PC-9 (cell line): ENCODE results near the gene CIZ1.

Experiments
- EZH2 ChIP-seq: fragments of 200-600 bp; sonication (generic); IDR thresholded peaks from 2 replicates; pipeline ENCODE4 v1.8.0; 2017; ENCODE audit warnings: antibody characterized with exemption, low read depth
- TF ChIP-seq, protein P1 (sequence below): fragments of 200-600 bp; sonication (generic); conservative IDR thresholded peaks from 2 replicates; pipeline ENCODE4 v1.6.1; 2017; ENCODE audit warnings: mixed run types, antibody characterized with exemption, mild to moderate bottlenecking, moderate library complexity

DNA sequence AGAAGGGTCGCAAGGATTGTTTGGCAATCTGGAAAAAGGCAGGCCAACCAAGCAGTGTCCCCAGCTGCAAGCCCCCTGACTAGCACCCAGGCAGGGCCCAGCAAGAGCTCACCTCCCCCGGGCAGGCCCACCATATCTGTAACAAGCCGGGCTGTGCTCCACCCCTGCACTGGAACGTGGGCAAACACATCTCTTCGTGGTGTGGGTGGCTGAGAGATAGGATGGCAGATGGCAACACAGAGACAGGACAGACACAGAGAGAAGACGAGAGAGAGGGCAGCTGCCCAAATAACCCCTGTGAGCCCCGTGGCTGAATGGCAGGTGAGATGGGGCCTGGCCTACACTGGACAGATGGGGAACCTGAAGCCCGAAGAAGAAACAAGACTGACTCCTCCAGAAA, 21.9 kb downstream of the CIZ1 start:
- TF ChIP-seq, protein P1, sequence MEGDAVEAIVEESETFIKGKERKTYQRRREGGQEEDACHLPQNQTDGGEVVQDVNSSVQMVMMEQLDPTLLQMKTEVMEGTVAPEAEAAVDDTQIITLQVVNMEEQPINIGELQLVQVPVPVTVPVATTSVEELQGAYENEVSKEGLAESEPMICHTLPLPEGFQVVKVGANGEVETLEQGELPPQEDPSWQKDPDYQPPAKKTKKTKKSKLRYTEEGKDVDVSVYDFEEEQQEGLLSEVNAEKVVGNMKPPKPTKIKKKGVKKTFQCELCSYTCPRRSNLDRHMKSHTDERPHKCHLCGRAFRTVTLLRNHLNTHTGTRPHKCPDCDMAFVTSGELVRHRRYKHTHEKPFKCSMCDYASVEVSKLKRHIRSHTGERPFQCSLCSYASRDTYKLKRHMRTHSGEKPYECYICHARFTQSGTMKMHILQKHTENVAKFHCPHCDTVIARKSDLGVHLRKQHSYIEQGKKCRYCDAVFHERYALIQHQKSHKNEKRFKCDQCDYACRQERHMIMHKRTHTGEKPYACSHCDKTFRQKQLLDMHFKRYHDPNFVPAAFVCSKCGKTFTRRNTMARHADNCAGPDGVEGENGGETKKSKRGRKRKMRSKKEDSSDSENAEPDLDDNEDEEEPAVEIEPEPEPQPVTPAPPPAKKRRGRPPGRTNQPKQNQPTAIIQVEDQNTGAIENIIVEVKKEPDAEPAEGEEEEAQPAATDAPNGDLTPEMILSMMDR: no peak
- TF ChIP-seq EZH2: no peak
